Adipocyte (in vitro differentiated cells): Measurements from ENCODE around the gene EYA3.

Experiments
- DNase-seq: peaks from one replicate; pipeline ENCODE4 v3.0.0-alpha.2; 2015; ENCODE audit warnings: low read depth
- H3K27me3 ChIP-seq: replicated peaks from 2 replicates; pipeline ENCODE4 v1.7.0; 2013; ENCODE audit warnings: mild to moderate bottlenecking, low read length, moderate library complexity; ENCODE audit not compliant: control insufficient read depth, insufficient read depth
- H3K36me3 ChIP-seq: 2 replicates; pipeline ENCODE4 v1.7.0; 2013; ENCODE audit warnings: low read length, mild to moderate bottlenecking, moderate library complexity; ENCODE audit not compliant: control insufficient read depth, insufficient read depth, severe bottlenecking
- H3K4me1 ChIP-seq: 2 replicates; pipeline ENCODE4 v1.7.0; 2013; ENCODE audit warnings: mild to moderate bottlenecking, low read length, moderate library complexity; ENCODE audit not compliant: control insufficient read depth, insufficient read depth
- H3K4me3 ChIP-seq: 2 replicates; pipeline ENCODE4 v1.7.0; 2013; ENCODE audit warnings: mild to moderate bottlenecking, low read length, moderate library complexity
- H3K9ac ChIP-seq: 2 replicates; pipeline ENCODE4 v1.7.0; 2013; ENCODE audit warnings: mild to moderate bottlenecking, low read length, moderate library complexity
- H3K9me3 ChIP-seq: 2 replicates; pipeline ENCODE4 v1.7.0; 2013; ENCODE audit warnings: mild to moderate bottlenecking, low read length, moderate library complexity; ENCODE audit not compliant: control insufficient read depth

EYA3 gene

DNA sequence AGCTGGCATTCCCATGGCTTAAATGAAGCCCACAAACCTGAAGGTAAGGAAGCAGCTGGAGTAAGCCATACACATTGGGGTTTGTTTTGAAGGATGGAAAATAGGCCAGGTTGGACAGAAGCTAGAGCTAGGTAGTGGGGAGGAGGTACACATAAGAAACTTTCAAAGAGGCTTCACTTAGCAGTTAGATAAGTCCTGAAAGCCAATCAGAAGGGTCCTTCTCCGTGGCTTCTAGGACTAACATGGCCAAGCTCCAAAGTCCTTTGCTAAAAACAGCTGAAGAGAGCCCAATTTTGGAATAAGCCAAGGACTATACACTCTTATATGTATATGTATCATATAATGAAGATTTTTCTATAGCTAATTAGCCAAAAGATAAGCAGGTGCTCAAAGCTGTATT, 1.8 kb downstream of the EYA3 start:
- Histone ChIP-seq H3K36me3 (no peaks in the 10 kb centered on the region), H3K4me3 (peak overlapping the region; percentile 100), H3K9ac (peak overlapping the region; percentile 100), H3K27me3 (no peaks in the 10 kb centered on the region), H3K9me3 (no peaks in the 10 kb centered on the region), H3K4me1 (peaks cover 16% of the 10 kb centered on the region)
- DNase-seq: no peak

GRCh38 chr1:28085129-28085528, 3.3 kb downstream of the EYA3 start:
- Histone ChIP-seq H3K9me3 (no peaks in the 10 kb centered on the region), H3K27me3 (no peaks in the 10 kb centered on the region), H3K4me3 (no peak overlapping the region), H3K36me3 (peaks cover 5% of the 10 kb centered on the region), H3K4me1 (peaks cover 16% of the 10 kb centered on the region), H3K9ac (no peak overlapping the region)
- DNase-seq: no peak

DNA sequence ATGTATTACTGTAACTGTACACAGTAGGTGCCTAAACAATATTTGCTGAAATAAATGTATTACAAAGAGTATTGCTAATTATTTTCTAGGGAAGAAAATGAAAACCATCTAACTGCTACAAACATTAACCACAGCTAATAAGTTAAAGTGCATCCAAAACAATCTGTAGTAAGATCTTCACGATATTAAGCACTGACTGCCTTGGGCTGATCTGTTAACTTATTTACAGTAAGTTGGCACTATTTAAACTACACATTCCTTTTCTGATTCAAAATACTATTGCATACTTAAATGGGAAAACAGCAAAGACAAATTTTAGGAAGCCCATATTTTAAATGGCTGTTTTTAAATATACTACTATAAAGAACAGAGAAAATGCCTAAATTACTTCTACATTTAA, 4.5 kb downstream of the EYA3 start:
- no peak for DNase-seq
- Histone ChIP-seq H3K36me3 (peaks cover 17% of the 10 kb centered on the region), H3K9me3 (no peaks in the 10 kb centered on the region), H3K4me3 (no peak overlapping the region), H3K27me3 (no peaks in the 10 kb centered on the region), H3K4me1 (peaks cover 16% of the 10 kb centered on the region), H3K9ac (no peak overlapping the region)

GRCh38 chr1:28078680-28079626, 9.5 kb downstream of the EYA3 start:
- Histone ChIP-seq H3K4me3 (no peak overlapping the region), H3K4me1 (peaks cover 7% of the 10 kb centered on the region), H3K9me3 (no peaks in the 10 kb centered on the region), H3K27me3 (no peaks in the 10 kb centered on the region), H3K36me3 (peaks cover 23% of the 10 kb centered on the region), H3K9ac (no peak overlapping the region)
- peak; percentile 45 for DNase-seq

DNA sequence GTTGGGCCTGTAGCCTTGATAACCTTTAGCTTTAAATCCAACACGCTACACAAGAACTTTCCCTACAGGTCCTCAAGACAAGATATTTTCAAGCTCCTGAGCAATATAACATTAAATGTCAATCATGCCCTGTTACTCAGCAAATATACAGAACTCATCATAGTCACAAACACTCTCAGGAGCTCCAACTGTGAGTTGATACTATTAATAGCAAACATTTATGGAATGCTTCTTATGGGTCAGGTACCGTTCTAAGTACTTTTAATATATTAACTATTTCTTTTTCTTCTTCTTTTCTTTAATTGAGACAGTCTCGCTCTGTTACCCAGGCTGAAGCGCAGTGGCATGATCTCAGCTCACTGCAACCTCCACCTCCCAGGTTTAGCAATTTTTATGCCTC, 10.1 kb downstream of the EYA3 start:
- Histone ChIP-seq H3K4me3 (no peak overlapping the region), H3K4me1 (peaks cover 3% of the 10 kb centered on the region)

DNA sequence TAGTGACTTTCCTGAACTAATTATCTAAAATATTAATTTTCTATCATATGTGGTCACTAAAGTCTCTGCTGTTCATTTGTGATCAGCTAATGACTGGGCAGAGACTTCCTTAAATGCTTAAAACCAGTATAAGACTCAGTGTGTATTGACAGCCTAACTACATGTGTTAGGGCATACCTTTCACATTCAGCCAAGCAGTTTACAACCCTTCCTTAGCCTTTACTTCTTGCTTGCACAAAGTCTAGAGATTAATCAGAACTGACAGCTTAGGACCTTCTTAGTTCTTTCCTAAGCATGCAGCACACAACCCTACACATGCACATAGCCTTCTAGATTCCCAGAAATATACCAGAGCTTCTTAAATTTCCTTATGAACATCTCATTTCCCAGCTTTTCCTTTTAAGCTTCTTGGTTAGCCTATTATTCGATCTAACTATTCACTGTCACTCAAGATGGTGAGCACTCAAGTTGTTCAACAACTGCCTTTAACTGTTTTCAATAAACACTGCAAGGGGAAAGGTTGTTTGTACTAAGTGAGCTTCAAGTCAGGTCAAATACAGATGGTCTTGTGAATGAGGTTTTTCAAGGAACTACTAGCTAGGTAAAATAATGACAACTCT, 13.4 kb downstream of the EYA3 start:
- no peaks in the 10 kb centered on the region for H3K27me3 ChIP-seq
- H3K9me3 ChIP-seq: no peaks in the 10 kb centered on the region
- H3K9ac ChIP-seq: no peak overlapping the region

More for the DNA sequence above, 10.1 kb downstream of the EYA3 start:
- DNase-seq: no peak
- Histone ChIP-seq H3K9ac (no peak overlapping the region), H3K36me3 (peaks cover 23% of the 10 kb centered on the region), H3K9me3 (no peaks in the 10 kb centered on the region), H3K27me3 (no peaks in the 10 kb centered on the region)

DNA sequence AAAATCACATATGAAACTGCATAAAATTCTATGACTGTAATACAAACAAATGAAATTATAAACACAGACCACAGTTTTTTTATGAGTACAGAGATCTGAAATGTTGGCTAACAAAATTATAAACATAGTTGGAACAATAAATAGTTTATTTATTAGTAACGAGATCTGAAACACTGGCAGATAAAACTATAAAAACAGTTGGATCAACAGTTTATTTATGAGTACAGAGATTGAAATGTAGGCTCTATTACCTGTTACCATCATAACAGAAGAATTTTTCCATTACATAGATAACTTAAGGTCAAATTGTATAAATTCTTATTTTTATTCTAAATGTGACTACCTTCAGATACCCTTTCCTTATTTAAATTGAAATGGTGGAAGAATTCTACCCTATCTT, 14.5 kb downstream of the EYA3 start:
- Histone ChIP-seq H3K4me1 (peaks cover 3% of the 10 kb centered on the region), H3K9ac (no peak overlapping the region), H3K4me3 (no peak overlapping the region), H3K9me3 (no peaks in the 10 kb centered on the region), H3K36me3 (peaks cover 6% of the 10 kb centered on the region), H3K27me3 (no peaks in the 10 kb centered on the region)
- no peak for DNase-seq

More for the DNA sequence above, 13.4 kb downstream of the EYA3 start:
- Histone ChIP-seq H3K36me3 (peaks cover 17% of the 10 kb centered on the region), H3K4me1 (peaks cover 3% of the 10 kb centered on the region), H3K4me3 (no peak overlapping the region)
- peak; percentile 50 for DNase-seq

DNA sequence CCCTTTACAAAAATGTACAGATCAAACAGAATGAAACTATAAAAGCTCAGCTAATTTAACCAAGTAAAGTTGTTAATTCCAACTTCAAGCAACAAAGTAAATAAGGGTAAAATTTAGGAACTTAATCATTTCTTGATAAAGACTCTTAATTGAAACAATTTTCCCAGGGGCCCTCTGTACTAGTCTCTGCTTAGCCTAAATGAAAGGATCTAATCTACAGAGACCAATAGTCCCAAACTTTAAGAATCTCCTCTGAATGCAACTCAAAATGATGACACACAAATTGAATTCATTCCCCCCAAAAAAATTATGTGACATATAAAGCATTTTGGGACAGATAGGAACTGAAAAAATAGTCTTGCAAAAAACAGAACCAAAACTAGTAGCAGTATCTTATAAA, 16.6 kb downstream of the EYA3 start:
- H3K9ac ChIP-seq: no peak overlapping the region
- H3K36me3 ChIP-seq: no peaks in the 10 kb centered on the region
- no peaks in the 10 kb centered on the region for H3K9me3 ChIP-seq
- DNase-seq: no peak
- H3K27me3 ChIP-seq: no peaks in the 10 kb centered on the region
- no peak overlapping the region for H3K4me3 ChIP-seq
- H3K4me1 ChIP-seq: peaks cover 3% of the 10 kb centered on the region

GRCh38 chr1:28070725-28071593, 17.5 kb downstream of the EYA3 start:
- H3K4me3 ChIP-seq: no peak overlapping the region
- no peaks in the 10 kb centered on the region for H3K9me3 ChIP-seq
- H3K4me1 ChIP-seq: peaks cover 2% of the 10 kb centered on the region
- DNase-seq: peak; percentile 42
- no peak overlapping the region for H3K9ac ChIP-seq
- no peaks in the 10 kb centered on the region for H3K27me3 ChIP-seq
- no peaks in the 10 kb centered on the region for H3K36me3 ChIP-seq

- Histone ChIP-seq H3K36me3 (no peaks in the 10 kb centered on the region), H3K4me3 (no peak overlapping the region), H3K9ac (no peak overlapping the region), H3K4me1 (no peaks in the 10 kb centered on the region), H3K27me3 (no peaks in the 10 kb centered on the region), H3K9me3 (no peaks in the 10 kb centered on the region)
- DNase-seq: peak; percentile 48
Measured at GRCh38 chr1:28067523-28068090, 20.8 kb downstream of the EYA3 start.
